ENCODE measurements around the gene RAB30.

GRCh38 chr11:83011333-83012167, 60.1 kb downstream of the RAB30 start:
- TF ChIP-seq CTCF (conservative IDR thresholded peaks at IDR 0.05; ENCODE audit: low read depth, low read length) (no peak), EZH2 (IDR thresholded peaks at IDR 0.05; ENCODE audit: borderline replicate concordance, low read depth, low read length, poor library complexity, severe bottlenecking) (no peak)

Measured in A673 (cell line).